Fibroblast of lung (primary cell): Measurements from ENCODE around the gene OR14C36. TPM values are rescaled to one million over a fixed set of nuclear protein-coding genes. Genes with fewer than 3 reads are reported as not detected.

Source experiments
- DNase-seq, 2 donors: peaks; one replicate each; pipeline versions ENCODE4 v3.0.0 to v3.0.0-alpha.2; 2010; ENCODE audit warnings: low read depth in 2 of 2
- H2AFZ ChIP-seq: 2 replicates; pipeline ENCODE4 v1.5.1; 2012; ENCODE audit warnings: low read length, control low read depth, inconsistent platforms
- H3K27ac ChIP-seq: 2 replicates; pipeline ENCODE4 v1.5.1; 2011; ENCODE audit warnings: low read length, control low read depth; ENCODE audit not compliant: insufficient read depth
- H3K27me3 ChIP-seq: 2 replicates; pipeline ENCODE4 v1.5.1; 2011; ENCODE audit warnings: mild to moderate bottlenecking, low read length; ENCODE audit not compliant: control insufficient read depth, insufficient read depth
- H3K36me3 ChIP-seq: 2 replicates; pipeline ENCODE4 v1.5.1; 2011; ENCODE audit warnings: low read length; ENCODE audit not compliant: control insufficient read depth, insufficient read depth
- H3K4me1 ChIP-seq: 2 replicates; pipeline ENCODE4 v1.5.1; 2011; ENCODE audit warnings: low read length; ENCODE audit not compliant: control insufficient read depth, insufficient read depth; ENCODE audit errors: extremely low read depth
- H3K4me2 ChIP-seq: 2 replicates; pipeline ENCODE4 v1.5.1; 2011; ENCODE audit warnings: low read length, control low read depth; ENCODE audit not compliant: insufficient read depth; ENCODE audit errors: extremely low read depth
- H3K4me3 ChIP-seq, 4 experiments: fragments of 200-600 bp in 1 of 4; sonication (generic) in 1 of 4; replicated peaks in 1 of 4; 2 replicates each; pipeline ENCODE4 v1.5.1; 2011 to 2016; ENCODE audit warnings: low read length in 4 of 4, low read depth in 3 of 4, mild to moderate bottlenecking in 3 of 4, control low read depth in 2 of 4, inconsistent platforms in 1 of 4, mixed read lengths in 1 of 4; ENCODE audit not compliant: insufficient read depth in 1 of 4; ENCODE audit errors: control extremely low read depth in 1 of 4
- H3K79me2 ChIP-seq: 2 replicates; pipeline ENCODE4 v1.5.1; 2012; ENCODE audit warnings: mild to moderate bottlenecking, low read length, inconsistent platforms; ENCODE audit not compliant: control insufficient read depth, insufficient read depth
- H3K9ac ChIP-seq: 2 replicates; pipeline ENCODE4 v1.5.1; 2011; ENCODE audit warnings: mild to moderate bottlenecking, low read length, control low read depth; ENCODE audit not compliant: insufficient read depth
- H3K9me3 ChIP-seq: 2 replicates; pipeline ENCODE4 v1.5.1; 2012; ENCODE audit warnings: low read depth, low read length; ENCODE audit not compliant: control insufficient read depth, insufficient read depth
- H4K20me1 ChIP-seq: 2 replicates; pipeline ENCODE4 v1.5.1; 2011; ENCODE audit warnings: low read length; ENCODE audit not compliant: control insufficient read depth, insufficient read depth; ENCODE audit errors: extremely low read depth
- EZH2 ChIP-seq: IDR thresholded peaks from 2 replicates; pipeline ENCODE4 v1.5.1; 2012; ENCODE audit warnings: low read length, control low read depth, mild to moderate bottlenecking; ENCODE audit errors: missing control alignments
- polyA plus RNA-seq, 2 donors: library from polyadenylated mRNA; depleted of rRNA in 1 of 2; stranded (reverse) in 1 of 2; unstranded in 1 of 2; fragments of >200 nt; gene quantifications; 2 replicates each; pipeline ENCODE4 v1.2.1, GENCODE V29; 2011 to 2012; ENCODE audit warnings: missing spikeins in 1 of 2
- total RNA-seq: library from RNA; depleted of rRNA; stranded (reverse); fragments of >200 nt; gene quantifications from 2 replicates; pipeline ENCODE4 v1.2.1, GENCODE V29; 2014
- TF ChIP-seq, protein P1 (sequence below), 2 donors: IDR thresholded peaks in 1 of 2; conservative IDR thresholded peaks in 1 of 2; 1 replicate in 1 of 2; 2 replicates in 1 of 2; pipeline ENCODE4 v1.5.1; 2011 to 2012; ENCODE audit warnings: low read length in 2 of 2, control low read depth in 1 of 2, inconsistent platforms in 1 of 2, low read depth in 1 of 2, mild to moderate bottlenecking in 1 of 2

Gene OR14C36
- total and polyA plus RNA-seq, 2 donors (not counting 1 experiment from before 2014, with no cell fraction given): not detected

DNA sequence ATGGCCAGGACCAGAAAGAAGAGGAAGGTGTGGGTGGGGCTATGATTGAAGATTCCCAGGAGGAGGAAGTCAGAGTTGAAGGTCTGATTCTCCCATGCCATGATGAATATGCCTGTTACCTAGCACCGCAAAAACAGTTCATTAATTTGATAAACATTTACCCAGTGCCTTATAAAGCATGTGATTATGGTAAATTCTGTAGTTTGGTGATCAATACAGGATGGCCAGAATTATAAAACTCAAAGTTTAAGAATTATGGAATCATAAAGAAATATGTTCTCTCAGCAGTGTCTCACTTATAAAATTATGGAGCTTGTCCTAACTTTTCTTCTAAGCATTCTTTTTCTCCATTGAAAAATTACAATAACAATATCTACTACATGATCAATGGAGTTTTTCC, 24.1 kb upstream of the OR14C36 start, which contains the start of gene OR2M7:
OR2M7 (minus strand) TSS at position 101 of the 400 bp plus-strand sequence; CDS start at position 101, 0 bp downstream.
- no peak within 1 kb of the TSS for H2AFZ ChIP-seq
- DNase-seq: no peak
- no peaks in the 10 kb centered on the region for H3K36me3 ChIP-seq
- no peaks in the 10 kb centered on the region for H3K27me3 ChIP-seq
- H3K9me3 ChIP-seq: no peaks in the 10 kb centered on the region
- no peak within 1 kb of the TSS for H3K9ac ChIP-seq
- TF ChIP-seq, protein P1, sequence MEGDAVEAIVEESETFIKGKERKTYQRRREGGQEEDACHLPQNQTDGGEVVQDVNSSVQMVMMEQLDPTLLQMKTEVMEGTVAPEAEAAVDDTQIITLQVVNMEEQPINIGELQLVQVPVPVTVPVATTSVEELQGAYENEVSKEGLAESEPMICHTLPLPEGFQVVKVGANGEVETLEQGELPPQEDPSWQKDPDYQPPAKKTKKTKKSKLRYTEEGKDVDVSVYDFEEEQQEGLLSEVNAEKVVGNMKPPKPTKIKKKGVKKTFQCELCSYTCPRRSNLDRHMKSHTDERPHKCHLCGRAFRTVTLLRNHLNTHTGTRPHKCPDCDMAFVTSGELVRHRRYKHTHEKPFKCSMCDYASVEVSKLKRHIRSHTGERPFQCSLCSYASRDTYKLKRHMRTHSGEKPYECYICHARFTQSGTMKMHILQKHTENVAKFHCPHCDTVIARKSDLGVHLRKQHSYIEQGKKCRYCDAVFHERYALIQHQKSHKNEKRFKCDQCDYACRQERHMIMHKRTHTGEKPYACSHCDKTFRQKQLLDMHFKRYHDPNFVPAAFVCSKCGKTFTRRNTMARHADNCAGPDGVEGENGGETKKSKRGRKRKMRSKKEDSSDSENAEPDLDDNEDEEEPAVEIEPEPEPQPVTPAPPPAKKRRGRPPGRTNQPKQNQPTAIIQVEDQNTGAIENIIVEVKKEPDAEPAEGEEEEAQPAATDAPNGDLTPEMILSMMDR (conservative IDR thresholded peaks at IDR 0.05 in 1 of 2, IDR thresholded peaks at IDR 0.05 in 1 of 2; ENCODE audit: low read depth in 1 of 2, low read length in 2 of 2): no peak
- TF ChIP-seq EZH2: no peak
- H3K27ac ChIP-seq: no peak within 1 kb of the TSS
- H3K4me1 ChIP-seq: no peaks in the 10 kb centered on the region
- H4K20me1 ChIP-seq: no peaks in the 10 kb centered on the region
- no peak within 1 kb of the TSS for H3K4me2 ChIP-seq
- H3K4me3 ChIP-seq: no peak within 1 kb of the TSS
- no peaks in the 10 kb centered on the region for H3K79me2 ChIP-seq

DNA sequence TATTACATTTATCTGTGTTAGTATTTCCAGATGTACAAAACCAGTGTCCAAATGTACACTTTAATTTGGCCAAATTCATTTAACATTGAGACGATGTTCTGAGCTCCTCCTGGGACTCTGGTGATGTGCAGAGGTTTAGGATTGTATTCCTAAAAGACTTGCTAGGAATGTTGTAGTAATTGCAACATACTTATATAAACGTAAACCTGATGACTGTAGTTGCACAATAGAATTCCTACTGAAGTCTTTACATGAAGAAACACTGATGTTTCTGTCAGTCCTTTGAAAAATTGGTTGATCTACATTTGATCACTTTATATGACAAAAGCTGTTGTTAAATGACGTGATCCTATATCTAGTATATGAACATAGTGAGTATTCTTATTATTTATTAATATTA, 5.1 kb upstream of the OR14C36 start:
- Histone ChIP-seq H3K4me2 (no peak overlapping the region), H3K27ac (no peak overlapping the region), H2AFZ (no peak overlapping the region), H3K79me2 (no peaks in the 10 kb centered on the region), H4K20me1 (no peaks in the 10 kb centered on the region), H3K27me3 (no peaks in the 10 kb centered on the region), H3K4me3 (no peak overlapping the region), H3K9me3 (no peaks in the 10 kb centered on the region), H3K9ac (no peak overlapping the region), H3K36me3 (no peaks in the 10 kb centered on the region), H3K4me1 (no peaks in the 10 kb centered on the region)
- no peak for DNase-seq
- TF ChIP-seq EZH2: no peak
- TF ChIP-seq, protein P1 (conservative IDR thresholded peaks at IDR 0.05 in 1 of 2, IDR thresholded peaks at IDR 0.05 in 1 of 2; ENCODE audit: low read depth in 1 of 2, low read length in 2 of 2): no peak

DNA sequence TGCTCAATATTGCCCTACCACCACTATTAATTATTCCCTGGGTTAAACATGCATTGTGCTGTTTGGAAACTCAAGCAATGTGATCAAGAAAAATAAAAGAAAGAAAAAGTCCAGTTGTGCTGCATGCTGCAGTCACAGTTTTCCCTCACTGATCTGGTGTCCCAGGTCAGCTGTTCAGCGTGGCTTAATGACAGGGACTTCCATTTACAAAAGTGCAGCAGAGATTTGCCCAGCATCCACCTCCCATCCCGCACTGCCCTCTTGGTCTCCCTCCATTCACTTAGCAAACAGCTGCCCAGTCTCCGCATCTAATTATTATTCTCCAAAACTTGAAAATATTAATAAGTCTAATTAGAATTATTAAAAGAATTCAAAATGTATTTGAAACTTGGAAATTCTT, 10.8 kb downstream of the OR14C36 start:
- H4K20me1 ChIP-seq: no peaks in the 10 kb centered on the region
- H3K4me1 ChIP-seq: no peaks in the 10 kb centered on the region
- H3K27me3 ChIP-seq: no peaks in the 10 kb centered on the region
- no peak overlapping the region for H3K27ac ChIP-seq
- H3K4me3 ChIP-seq: no peak overlapping the region
- no peak for DNase-seq
- no peak for TF ChIP-seq EZH2
- TF ChIP-seq, protein P1 (conservative IDR thresholded peaks at IDR 0.05 in 1 of 2, IDR thresholded peaks at IDR 0.05 in 1 of 2; ENCODE audit: low read depth in 1 of 2, low read length in 2 of 2): no peak
- no peaks in the 10 kb centered on the region for H3K9me3 ChIP-seq
- no peaks in the 10 kb centered on the region for H3K79me2 ChIP-seq
- no peak overlapping the region for H2AFZ ChIP-seq
- H3K36me3 ChIP-seq: no peaks in the 10 kb centered on the region
- no peak overlapping the region for H3K4me2 ChIP-seq
- H3K9ac ChIP-seq: no peak overlapping the region
